SK-MEL-5 (cell line): ENCODE measurements around the gene ATG9A. TPM values are rescaled to one million over a fixed set of nuclear protein-coding genes. Genes with fewer than 3 reads are reported as not detected.
"Not testable (repeated sequence)": the region's sequence is repeated elsewhere in the genome, so short reads cannot be mapped to it uniquely, and the experiment has no call there.

Source experiments
- DNase-seq: peaks from one replicate; pipeline ENCODE4 v3.0.0-alpha.2; 2016; ENCODE audit warnings: low read depth, low spot score
- in situ Hi-C: cut with HindIII; loops from 2 replicates; pipeline ENCODE4 v1.10.0; 2016; ENCODE audit warnings: low sequenced_read_pairs, high pct_unique_total_duplicates, low pct_unique_long_range_greater_than_20kb
- total RNA-seq: library from RNA; depleted of rRNA; stranded (reverse); fragments of >200 nt; shearing (Covaris generic); gene quantifications from 2 replicates; pipeline ENCODE4 v1.2.3, GENCODE V29; 2014

Gene ATG9A
- total RNA-seq, 1 experiment from 2014 or later = 36.7 TPM

DNA sequence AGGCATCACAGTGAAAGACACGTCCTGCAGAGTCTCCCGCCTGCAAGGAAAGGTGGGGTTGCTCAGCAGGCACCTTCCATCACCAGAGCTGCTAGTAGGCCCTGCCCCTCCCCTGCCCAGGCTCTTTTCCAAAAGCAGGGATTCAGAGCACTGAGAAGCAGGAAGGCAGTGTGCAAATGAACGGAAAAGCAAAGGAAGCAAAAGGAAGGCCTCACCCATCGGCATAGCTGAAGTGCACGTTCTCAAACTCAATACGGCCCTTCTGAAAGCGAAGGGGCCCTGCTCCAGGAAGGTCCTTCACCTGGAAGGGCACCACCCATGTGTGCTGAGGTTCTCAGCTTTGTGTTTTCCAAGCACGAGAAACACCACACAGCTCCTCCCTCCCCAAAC is 16.4 kb downstream of the ATG9A start:
- no peak for DNase-seq

DNA sequence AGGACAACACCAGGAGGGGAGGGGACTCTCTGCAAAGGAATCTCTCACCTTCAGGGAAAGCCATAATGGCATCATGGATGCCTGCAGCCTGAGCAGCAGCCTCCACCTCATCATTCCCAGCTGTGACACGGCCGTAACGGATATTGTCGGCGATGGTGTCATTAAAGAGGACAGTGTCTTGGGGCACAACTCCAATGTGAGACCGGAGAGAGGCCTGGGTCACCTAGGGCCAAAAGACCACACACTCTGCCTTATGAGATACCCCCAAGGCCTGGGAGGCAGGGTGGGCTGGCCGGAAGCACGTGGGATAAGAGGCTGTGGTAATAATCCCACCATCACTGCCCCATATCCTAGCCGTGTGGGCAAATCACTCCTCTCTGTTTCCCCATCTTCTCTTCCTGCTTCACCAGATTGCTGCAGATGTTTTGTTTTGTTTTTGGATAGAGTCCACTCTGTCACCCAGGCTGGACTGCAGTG is 18.5 kb downstream of the ATG9A start:
- no peak for DNase-seq
- in situ Hi-C loops = no loop called here

More for the DNA sequence above, 16.4 kb downstream of the ATG9A start:
- in situ Hi-C loops = no loop called here

DNA sequence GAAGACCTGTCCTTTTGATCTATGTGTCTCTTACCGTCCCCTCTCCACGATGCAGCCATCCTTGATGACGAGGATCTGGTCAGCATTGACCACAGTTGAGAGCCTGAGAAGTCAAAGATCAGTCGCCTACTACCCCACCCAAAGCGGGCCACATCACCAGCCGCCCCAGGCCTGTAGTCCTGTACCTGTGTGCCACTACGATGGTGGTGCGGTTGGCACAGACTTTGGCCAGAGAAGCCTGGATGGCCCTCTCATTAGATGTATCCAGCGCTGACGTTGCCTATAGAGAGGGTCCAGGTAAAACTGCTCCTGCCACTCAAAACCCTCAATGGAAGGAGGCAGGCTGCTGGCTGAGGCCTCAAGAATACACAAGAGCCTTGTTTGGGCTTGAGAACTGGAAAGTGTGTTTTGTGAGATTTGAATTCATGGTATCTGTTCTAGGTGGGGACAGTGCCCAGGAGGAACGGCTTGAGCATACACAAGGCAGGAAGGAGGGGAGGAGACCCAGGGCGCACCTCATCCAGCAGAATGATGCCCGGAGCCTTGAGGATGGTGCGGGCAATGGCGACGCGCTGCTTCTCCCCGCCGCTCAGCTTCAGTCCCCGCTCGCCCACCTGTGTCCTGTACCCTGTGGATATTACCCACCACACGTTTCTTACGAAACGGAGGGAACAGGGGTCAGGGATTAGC is 19.1 kb downstream of the ATG9A start:
- no peak for DNase-seq
- in situ Hi-C loops = no loop called here

DNA sequence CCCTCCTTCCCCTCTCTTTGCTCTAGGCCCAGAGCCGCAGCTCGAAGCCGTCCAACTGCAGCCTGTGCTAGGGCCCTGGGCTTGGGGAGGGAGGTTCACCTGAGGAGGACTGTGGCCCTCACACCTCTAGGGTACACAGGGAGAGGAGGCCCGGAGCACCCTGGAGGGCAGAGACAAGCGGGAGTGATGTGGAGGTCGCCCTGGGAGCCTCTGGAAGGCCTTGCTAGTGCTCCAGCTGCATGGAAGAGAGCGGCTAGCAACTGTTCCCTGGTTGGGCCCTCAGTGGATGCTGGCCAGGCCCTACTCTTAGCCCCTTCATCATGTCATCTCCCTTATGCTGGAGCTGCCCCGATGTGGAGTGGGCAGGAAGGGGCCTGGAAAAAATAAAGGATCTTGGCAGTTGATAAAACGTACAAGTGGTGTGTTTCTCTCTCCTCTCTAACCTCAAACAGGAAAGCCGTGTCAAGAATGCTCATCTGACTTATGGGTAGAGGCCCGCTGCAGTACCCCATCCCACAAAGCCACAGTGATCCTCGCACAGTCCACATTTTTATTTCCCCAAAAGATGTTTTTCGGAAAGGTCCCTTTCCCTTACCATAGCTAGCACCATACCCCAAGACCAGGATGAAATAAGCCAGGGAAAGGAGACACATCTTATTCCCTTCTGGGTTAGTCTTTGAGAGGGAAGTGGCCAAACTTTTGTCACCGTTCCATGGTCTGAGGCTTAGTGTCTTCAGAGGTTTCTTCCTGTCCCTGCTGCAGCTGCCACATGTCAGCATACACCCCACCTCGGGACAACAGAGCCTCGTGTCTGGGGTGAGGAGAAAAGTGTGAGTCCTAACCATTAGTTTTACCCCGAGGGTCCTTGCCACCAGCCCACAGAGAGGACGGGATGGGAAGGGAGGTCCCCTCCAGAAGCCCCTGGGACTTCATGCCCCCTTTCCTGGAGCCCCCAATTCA is 19.9 kb downstream of the ATG9A start:
- no peak for DNase-seq
- in situ Hi-C loops = no loop called here

DNA sequence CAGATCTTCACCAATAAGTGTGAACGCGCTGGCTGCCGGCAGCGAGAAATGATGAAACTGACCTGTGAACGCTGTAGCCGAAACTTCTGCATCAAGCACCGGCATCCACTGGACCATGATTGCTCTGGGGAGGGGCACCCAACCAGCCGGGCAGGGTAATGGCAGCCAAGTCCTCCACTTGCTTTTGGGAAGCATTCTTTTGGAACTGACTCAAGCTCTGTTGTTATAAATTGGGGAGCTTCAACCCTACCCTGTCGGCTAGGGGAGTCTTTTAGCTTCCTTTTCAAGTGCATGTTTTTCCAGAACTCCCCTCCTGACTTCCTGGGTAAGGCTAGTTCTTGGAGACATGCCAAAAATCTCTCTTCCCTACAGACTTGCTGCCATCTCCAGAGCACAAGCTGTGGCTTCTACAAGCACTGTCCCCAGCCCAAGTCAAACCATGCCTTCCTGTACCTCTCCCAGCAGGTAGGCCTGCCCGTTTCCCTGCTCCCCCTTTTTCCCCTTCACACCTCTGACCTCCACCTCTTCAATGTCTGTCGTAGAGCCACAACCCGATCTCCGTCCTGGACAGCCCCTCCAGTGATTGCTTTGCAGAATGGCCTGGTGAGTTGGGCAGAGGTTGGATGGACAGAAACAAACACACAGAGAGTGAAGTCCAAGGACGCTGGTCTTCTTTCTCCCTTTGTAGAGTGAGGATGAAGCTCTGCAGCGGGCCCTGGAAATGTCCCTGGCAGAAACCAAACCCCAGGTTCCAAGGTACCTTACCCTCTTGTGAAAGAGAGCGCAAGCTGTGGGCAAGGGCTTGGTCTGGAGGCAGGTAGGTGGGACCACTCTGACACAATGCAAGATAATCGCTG is 21.3 kb downstream of the ATG9A start:
- in situ Hi-C loops = no loop called here
- peak; percentile 22 for DNase-seq

DNA sequence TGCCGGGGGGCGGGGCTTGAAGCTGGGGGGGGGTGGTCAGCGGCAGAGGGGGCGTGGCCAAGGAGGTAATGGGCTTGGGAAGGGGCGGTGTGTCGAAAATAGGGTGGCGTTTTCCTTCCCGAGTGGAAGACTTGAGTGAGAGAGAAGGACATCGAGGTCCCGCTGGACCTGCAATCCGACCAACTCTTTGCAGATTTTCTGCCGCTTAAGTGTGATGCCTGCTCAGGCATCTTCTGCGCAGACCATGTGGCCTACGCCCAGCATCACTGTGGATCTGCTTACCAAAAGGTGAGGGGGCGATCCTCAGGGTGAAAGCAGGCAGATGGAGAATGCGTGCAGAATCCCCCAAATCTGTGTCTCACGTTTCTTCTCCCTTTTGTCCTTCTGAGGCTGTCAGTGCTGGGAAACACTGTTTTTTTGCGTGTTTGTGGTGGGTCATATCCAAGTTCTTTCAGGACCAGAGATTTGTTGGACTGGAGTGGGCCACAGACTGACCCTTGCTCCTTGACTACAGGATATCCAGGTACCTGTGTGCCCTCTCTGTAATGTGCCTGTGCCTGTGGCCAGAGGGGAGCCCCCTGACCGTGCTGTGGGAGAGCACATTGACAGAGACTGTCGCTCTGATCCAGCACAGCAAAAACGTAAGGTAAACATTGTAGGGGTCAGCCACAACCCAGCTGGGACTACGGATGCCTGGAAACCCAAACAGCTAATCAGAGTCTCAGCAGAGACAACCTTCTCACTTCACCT is 22.1 kb downstream of the ATG9A start:
- in situ Hi-C loops = no loop called here
- DNase-seq = no peak

DNA sequence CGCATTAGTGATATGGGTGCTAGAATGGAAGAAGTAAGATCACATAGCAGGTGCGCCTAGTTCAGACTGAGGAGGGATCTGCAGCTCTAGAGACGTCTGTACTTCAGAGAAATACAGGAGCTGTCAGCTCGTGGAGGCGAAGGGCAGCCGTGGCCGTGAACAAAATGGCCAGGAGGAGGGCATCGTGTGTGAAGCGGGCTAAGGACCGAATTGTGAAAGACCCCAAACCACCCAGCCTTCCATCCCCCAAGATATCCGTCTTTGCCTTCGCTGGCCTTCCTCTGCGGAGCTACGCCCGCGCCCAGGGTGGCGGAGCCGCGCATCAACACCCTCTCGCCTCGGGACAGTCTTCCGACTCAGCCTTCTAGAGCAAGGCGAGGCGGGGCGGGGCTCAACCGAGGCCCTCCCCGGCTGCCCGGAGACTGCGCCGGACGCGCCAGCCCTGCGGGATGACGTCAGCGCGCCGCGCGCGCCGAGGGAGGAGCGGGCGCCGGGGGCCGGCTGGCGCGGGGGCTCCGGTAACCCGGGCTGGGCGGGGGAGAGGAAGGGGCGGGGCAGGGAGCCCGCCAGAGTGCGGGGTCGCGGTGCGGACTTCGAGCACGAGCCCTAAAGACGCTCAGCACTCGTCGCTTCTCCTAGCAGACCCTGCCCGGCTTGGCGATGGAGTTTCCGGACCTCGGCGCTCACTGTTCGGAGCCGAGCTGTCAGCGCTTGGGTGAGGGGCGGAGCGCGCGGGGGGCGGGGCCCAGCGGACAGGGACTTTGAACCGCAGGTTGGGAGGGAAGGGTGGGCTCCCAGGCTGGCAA is 22.9 kb downstream of the ATG9A start, which contains the start of gene ZFAND2B:
TSS of gene ZFAND2B (plus strand) at position 455 of the 806 bp plus-strand sequence. CDS start at position 661, 206 bp downstream.
- in situ Hi-C loops = no loop called here

DNA sequence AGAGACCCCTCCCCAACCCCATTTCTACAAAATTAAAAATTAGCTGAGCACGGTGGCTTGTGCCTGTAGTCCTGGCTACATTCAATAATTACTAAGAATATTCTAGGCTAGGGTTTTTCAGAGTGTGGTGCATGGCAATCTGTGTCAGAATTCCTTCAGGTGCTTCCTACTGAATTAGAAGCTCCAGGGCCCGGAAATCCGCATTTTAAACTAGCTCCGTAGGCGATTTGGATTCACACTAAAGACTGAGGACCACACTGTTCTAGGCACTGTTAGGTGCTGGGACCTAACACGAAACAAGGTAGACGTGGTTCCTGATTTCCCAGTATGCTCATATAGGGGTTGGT is 23.5 kb downstream of the ATG9A start:
- DNase-seq = no peak
- in situ Hi-C loops = no loop called here

More for the DNA sequence above, 22.9 kb downstream of the ATG9A start, which contains the start of gene ZFAND2B:
- peak; percentile 91 for DNase-seq

DNA sequence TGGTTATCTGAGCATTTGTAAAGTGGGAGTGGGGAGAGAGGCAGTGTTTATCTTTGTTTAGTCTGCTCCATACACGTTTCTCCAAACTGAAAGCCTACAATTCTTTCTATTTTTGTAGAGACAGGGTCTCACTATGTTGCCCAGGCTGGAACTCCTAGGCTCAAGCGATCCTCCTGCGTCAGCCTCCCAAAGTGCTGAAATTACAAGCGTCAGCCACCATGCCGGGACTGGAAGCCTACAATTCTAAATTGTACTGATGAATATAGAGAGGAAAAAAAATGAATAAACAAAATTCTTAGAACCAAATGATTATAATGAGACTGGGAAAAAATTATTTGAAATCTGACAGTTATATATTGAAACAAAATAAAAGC is 24.3 kb downstream of the ATG9A start:
- no peak for DNase-seq
- in situ Hi-C loops = no loop called here

DNA sequence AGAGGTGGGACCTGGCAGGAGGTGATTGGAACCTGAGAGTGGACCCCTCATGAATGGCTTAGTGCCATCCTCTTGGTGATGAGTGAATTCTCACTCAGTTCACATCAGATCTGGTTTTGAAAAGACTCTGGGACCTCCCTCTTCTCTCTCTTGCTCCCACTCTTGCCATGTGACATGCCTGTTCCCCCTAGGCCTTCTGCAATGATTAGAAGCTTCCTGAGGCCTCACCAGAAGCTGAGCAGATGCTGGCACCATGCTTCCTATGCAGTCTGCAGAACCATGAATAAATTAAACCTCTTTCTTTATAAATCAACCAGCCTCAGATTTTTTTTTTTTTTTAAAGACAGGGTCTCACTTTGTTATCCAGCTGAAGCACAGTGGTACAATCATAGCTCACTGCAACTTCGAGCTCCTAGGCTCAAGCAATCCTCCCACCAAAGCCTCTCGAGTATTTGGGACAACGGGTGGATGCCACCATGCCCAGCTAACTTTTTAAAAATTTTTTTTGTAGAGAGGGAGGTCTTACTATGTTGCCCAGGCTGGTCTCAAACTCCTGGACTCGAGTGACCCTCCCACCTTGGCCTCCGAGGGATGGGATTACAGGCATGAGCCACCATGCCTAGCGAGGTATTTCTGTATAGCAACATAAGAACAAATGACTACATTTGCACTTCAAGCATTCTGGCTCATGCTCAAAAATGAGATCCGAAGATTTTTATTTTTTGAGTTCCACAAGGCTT is 24.8 kb downstream of the ATG9A start:
- DNase-seq = no peak
- in situ Hi-C loops = no loop called here

DNA sequence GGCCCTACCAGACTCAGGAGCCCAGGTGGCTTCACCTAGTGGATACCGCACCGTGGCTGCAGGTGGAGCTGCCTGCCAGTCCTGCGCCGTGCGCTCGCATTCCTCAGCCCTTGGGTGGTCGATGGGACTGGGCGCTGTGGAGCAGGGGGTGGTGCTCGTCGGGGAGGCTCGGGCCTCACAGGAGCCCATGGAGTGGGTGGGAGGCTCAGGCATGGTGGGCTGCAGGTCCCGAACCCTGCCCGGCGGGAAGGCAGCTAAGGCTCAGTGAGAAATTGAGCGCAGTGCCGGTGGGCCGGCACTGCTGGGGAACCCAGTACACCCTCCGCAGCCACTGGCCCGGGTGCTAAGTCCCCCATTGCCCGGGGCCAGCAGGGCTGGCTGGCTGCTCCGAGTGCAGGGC is 28.1 kb downstream of the ATG9A start:
- in situ Hi-C loops, DNase-seq: not testable (repeated sequence)

DNA sequence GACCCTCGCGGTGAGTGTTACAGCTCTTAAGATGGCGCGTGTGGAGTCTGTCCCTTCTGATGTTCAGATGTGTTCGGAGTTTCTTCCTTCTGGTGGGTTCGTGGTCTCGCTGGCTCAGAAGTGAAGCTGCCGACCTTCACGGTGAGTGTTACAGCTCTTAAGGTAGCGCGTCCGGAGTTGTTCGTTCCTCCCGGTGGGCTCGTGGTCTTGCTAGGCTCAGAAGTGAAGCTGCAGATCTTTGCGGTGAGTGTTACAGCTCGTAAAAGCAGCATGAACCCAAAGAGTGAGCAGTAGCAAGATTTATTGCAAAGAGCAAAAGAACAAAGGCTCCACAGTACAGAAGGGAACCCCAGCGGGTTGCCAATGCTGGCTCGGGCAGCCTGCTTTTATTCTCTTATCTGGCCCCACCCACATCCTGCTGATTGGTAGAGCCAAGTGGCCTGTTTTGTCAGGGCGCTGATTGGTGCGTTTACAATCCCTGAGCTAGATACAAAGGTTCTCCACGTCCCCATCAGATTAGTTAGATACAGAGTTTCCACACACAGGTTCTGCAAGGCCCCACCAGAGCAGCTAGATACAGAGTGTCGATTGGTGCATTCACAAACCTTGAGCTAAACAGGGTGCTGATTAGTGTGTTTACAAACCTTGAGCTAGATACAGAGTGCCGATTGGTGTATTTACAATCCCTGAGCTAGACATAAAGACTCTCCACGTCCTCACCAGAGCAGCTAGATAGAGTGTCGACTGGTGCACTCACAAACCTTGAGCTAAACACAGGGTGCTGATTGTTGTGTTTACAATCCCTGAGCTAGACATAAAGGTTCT is 28.7 kb downstream of the ATG9A start:
- DNase-seq, in situ Hi-C loops: not testable (repeated sequence)

DNA sequence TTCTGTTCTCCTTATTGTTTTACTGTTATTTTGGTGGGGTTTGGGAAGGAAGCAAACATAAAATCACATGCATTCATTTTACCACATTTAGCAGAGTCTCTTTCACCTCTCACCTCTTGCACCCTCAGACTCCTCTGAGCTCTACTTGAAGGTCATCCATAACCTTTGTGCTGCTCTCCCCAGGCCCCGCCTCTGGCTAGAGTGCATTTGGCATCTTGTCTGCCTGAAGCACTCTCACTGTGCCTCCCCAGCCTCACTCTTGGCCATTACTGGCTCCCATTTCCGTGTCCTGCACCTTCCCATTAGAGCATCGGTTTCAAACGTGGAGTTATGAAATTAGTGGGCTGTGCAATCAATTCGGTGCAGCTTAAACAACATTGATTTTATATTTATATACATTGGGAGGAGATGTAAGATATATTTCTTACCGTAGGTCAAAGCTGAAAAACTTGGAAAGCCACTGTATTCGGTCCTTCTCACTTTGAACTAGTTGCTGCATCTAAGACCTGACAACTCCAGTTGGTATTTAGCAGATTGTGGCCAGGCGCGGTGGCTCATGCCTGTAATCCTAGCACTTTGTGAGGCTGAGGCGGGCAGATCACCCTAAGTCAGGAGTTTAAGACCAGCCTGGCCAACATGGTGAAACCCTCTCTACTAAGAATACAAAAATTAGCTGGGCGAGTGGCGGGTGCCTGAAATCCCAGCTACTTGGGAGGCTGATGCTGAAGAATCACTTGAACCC is 29.8 kb downstream of the ATG9A start:
- in situ Hi-C loops = no loop called here
- no peak for DNase-seq

DNA sequence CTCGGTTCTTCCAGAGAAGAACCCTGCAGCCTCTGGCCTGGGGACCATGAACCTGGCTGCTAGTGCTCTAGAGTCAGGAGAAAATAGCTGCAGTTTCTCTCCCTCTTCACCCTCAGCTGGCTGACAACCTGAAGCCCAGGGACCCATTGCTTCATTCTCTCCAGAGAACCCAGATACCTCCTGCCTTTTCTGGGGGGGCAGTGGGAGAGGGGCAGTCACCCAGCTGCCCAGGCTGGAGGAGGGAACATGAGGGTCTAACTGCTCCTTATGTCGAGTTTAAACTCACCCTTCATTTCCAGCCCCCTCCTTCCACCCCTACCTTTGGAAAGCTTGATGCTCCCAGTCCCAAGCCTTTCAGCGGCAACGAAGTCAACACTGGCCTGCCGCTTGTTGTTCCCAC is 30.5 kb downstream of the ATG9A start:
- in situ Hi-C loops = no loop called here
- DNase-seq = no peak
